ENCODE data around the gene AGPAT4. TPM values are rescaled to one million over a fixed set of nuclear protein-coding genes. Genes with fewer than 3 reads are reported as not detected.

Gene AGPAT4
- polyA plus RNA-seq, 3 donors = 6.4 to 15.8 (median 6.9) TPM

DNA sequence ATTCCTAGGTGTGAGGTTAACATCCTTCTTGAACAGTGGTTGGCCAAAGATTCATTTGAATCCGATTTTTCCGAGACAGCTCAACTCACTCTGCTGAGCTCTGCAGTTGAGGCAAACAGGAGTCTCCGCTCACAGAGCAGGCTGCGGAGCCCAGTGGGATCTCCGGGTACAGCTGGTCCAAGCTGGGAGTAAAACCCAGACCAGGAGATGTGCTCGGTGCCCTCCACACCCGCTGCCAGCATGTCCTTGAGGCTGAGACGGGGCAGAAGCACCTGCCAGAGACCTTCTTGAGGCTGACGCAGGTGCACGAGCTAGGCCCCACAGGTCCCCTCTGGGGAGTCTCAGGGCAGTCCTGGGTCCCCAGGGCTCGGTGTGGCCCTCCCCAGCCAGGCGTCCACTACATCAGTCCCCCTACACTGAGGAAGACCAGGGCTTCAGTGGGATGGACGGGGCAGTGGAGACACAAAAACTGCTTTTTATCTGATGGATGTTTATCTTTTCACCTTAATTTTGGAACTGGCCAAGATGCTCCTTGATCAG lies 119.0 kb downstream of the AGPAT4 start:
- 91% methylated on average over 13 of the region's 13 CpGs for WGBS (ENCODE audit: insufficient coverage)
- no peak overlapping the region for H3K27ac Mint-ChIP-seq

DNA sequence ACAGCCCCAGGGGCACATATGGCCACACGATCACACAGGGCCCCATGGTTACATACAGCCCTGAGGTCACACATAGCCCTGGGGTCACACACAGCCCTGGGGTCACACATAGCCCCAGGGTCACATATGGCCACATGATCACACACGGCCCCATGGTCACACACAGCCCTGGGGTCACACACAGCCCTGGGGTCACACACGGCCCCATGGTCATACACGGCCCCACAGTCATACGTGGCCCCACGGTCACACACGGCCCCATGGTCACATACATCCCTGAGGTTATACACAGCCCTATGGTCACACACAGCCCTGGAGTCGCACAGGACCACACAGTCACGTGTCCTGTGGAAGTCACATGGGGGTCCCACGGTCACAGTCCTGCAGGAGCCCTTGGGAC lies 120.1 kb downstream of the AGPAT4 start:
- Histone ChIP-seq H3K9ac (ENCODE audit: insufficient read depth, low read length, poor library complexity, severe bottlenecking) (no peak overlapping the region), H3K4me3 (replicated peaks in 1 of 3; ENCODE audit: low read depth in 2 of 3, low read length in 3 of 3) (no peak overlapping the region), H2AFZ (ENCODE audit: insufficient read depth, low read depth, low read length, poor library complexity, severe bottlenecking) (no peak overlapping the region), H3K4me2 (replicated peaks; ENCODE audit: extremely low read depth, low read length, poor library complexity, severe bottlenecking) (no peak overlapping the region), H3K27ac (ENCODE audit: low read depth in 1 of 2, low read length in 2 of 2) (no peak overlapping the region), H4K20me1 (ENCODE audit: insufficient read depth, low read length) (no peaks in the 10 kb centered on the region), H3K36me3 (replicated peaks in 1 of 2; ENCODE audit: control insufficient read depth in 1 of 2, insufficient read depth in 2 of 2, low read length in 2 of 2) (no peaks in the 10 kb centered on the region), H3K4me1 (ENCODE audit: control insufficient read depth in 1 of 2, insufficient read depth in 2 of 2, low read length in 2 of 2) (no peaks in the 10 kb centered on the region), H3K79me2 (ENCODE audit: insufficient read depth, low read length) (no peaks in the 10 kb centered on the region), H3K9me3 (replicated peaks in 1 of 2; ENCODE audit: control insufficient read depth in 1 of 2, insufficient read depth in 1 of 2, low read length in 2 of 2) (peaks cover 0 to 6% of the 10 kb centered on the region in 2 donors), H3K27me3 (ENCODE audit: control insufficient read depth in 2 of 2, insufficient read depth in 2 of 2, low read length in 2 of 2) (no peaks in the 10 kb centered on the region)
- H3K4me1 Mint-ChIP-seq = no peaks in the 10 kb centered on the region
- H3K9me3 Mint-ChIP-seq = peaks cover 0 to 3% (median 0%) of the 10 kb centered on the region in 7 donors
- 98% methylated on average over 10 of the region's 10 CpGs for WGBS (ENCODE audit: insufficient coverage)
- TF ChIP-seq, protein P1, sequence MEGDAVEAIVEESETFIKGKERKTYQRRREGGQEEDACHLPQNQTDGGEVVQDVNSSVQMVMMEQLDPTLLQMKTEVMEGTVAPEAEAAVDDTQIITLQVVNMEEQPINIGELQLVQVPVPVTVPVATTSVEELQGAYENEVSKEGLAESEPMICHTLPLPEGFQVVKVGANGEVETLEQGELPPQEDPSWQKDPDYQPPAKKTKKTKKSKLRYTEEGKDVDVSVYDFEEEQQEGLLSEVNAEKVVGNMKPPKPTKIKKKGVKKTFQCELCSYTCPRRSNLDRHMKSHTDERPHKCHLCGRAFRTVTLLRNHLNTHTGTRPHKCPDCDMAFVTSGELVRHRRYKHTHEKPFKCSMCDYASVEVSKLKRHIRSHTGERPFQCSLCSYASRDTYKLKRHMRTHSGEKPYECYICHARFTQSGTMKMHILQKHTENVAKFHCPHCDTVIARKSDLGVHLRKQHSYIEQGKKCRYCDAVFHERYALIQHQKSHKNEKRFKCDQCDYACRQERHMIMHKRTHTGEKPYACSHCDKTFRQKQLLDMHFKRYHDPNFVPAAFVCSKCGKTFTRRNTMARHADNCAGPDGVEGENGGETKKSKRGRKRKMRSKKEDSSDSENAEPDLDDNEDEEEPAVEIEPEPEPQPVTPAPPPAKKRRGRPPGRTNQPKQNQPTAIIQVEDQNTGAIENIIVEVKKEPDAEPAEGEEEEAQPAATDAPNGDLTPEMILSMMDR (IDR thresholded peaks at IDR 0.05) = no peak
- H3K27ac Mint-ChIP-seq = peak overlapping the region in 2 of 7 donors; percentile 33 to 76
- H3K4me3 Mint-ChIP-seq = no peak overlapping the region
- no peaks in the 10 kb centered on the region for H3K27me3 Mint-ChIP-seq (ENCODE audit: low read depth in 3 of 3)
- DNase-seq = no peak
- peaks cover 6 to 8% of the 10 kb centered on the region in 2 donors for H3K36me3 Mint-ChIP-seq
- intact Hi-C loops (cut with micrococcal nuclease) = no loop called here

More for the DNA sequence above, 119.0 kb downstream of the AGPAT4 start:
- peaks cover 0 to 3% (median 0%) of the 10 kb centered on the region in 7 donors for H3K9me3 Mint-ChIP-seq
- H3K36me3 Mint-ChIP-seq = peaks cover 8 to 9% of the 10 kb centered on the region in 2 donors
- Histone ChIP-seq H3K79me2 (ENCODE audit: insufficient read depth, low read length) (no peaks in the 10 kb centered on the region), H3K4me3 (replicated peaks in 1 of 3; ENCODE audit: low read depth in 2 of 3, low read length in 3 of 3) (no peak overlapping the region), H3K4me2 (replicated peaks; ENCODE audit: extremely low read depth, low read length, poor library complexity, severe bottlenecking) (no peak overlapping the region), H3K4me1 (ENCODE audit: control insufficient read depth in 1 of 2, insufficient read depth in 2 of 2, low read length in 2 of 2) (no peaks in the 10 kb centered on the region), H3K27me3 (ENCODE audit: control insufficient read depth in 2 of 2, insufficient read depth in 2 of 2, low read length in 2 of 2) (no peaks in the 10 kb centered on the region), H3K36me3 (replicated peaks in 1 of 2; ENCODE audit: control insufficient read depth in 1 of 2, insufficient read depth in 2 of 2, low read length in 2 of 2) (no peaks in the 10 kb centered on the region), H3K9me3 (replicated peaks in 1 of 2; ENCODE audit: control insufficient read depth in 1 of 2, insufficient read depth in 1 of 2, low read length in 2 of 2) (peaks cover 0 to 6% of the 10 kb centered on the region in 2 donors), H3K9ac (ENCODE audit: insufficient read depth, low read length, poor library complexity, severe bottlenecking) (no peak overlapping the region), H3K27ac (ENCODE audit: low read depth in 1 of 2, low read length in 2 of 2) (no peak overlapping the region), H4K20me1 (ENCODE audit: insufficient read depth, low read length) (no peaks in the 10 kb centered on the region), H2AFZ (ENCODE audit: insufficient read depth, low read depth, low read length, poor library complexity, severe bottlenecking) (no peak overlapping the region)
- DNase-seq = no peak
- no peak overlapping the region for H3K4me3 Mint-ChIP-seq
- H3K4me1 Mint-ChIP-seq = no peaks in the 10 kb centered on the region
- TF ChIP-seq, protein P1 (IDR thresholded peaks at IDR 0.05) = no peak
- H3K27me3 Mint-ChIP-seq (ENCODE audit: low read depth in 3 of 3) = no peaks in the 10 kb centered on the region
- intact Hi-C loops (cut with micrococcal nuclease) = no loop called here
